Loucy (cell line): ENCODE measurements around the gene CCDC57.

ENCODE experiments used
- EZH2phosphoT487 ChIP-seq: fragments of 200-600 bp; IDR thresholded peaks from 2 replicates; pipeline ENCODE4 v1.6.1; 2018; ENCODE audit warnings: antibody characterized with exemption, mild to moderate bottlenecking, moderate library complexity, borderline replicate concordance
- TF ChIP-seq, protein P1 (sequence below): fragments of 200-600 bp; sonication (generic); conservative IDR thresholded peaks from 2 replicates; pipeline ENCODE4 v1.5.1; 2014; ENCODE audit warnings: mild to moderate bottlenecking, antibody characterized with exemption, low read length

DNA sequence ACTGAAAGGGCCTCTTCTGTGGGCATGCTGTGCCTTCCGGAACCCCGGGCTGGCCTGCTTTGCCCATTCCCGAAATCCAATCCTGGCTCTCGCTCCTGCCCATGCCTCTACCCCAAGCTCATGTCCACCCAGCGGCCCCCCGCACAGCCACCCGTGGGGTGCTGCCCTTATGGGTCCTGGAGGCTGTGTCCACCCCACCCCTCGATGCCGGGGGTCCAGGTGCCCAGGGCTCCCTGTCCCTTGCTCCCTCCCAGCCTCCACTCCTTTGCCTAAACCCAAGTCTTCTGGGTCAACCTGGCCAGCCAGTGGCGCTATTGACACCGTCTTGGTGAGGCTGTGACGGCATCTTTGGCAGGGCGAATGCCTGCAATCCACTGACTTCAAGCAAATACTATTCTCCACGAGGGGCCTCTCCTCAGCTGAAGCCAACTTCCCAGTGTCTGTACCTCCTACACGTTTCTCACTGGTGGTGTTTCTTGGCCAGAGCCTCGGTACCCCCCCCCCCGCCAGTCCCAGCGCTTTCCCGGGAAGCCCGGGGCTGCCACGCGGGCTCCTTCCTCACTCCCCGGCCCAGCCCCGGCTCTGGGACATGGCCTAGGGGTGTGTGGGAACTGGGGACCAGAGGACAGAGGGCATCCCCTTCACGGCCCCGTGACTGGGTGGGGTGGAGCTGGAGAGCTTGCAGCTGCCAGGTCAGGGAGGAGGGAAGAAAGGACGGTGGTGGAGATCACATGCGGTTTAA lies 134.9 kb downstream of the CCDC57 start:
- TF ChIP-seq, protein P1, sequence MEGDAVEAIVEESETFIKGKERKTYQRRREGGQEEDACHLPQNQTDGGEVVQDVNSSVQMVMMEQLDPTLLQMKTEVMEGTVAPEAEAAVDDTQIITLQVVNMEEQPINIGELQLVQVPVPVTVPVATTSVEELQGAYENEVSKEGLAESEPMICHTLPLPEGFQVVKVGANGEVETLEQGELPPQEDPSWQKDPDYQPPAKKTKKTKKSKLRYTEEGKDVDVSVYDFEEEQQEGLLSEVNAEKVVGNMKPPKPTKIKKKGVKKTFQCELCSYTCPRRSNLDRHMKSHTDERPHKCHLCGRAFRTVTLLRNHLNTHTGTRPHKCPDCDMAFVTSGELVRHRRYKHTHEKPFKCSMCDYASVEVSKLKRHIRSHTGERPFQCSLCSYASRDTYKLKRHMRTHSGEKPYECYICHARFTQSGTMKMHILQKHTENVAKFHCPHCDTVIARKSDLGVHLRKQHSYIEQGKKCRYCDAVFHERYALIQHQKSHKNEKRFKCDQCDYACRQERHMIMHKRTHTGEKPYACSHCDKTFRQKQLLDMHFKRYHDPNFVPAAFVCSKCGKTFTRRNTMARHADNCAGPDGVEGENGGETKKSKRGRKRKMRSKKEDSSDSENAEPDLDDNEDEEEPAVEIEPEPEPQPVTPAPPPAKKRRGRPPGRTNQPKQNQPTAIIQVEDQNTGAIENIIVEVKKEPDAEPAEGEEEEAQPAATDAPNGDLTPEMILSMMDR: no peak
- no peak for TF ChIP-seq EZH2phosphoT487
